ENCODE measurements around the gene SOX1. TPM values are rescaled to one million over a fixed set of nuclear protein-coding genes. Genes with fewer than 3 reads are reported as not detected.

SOX1 gene
- total and polyA plus RNA-seq, 2 experiments from 2014 or later, result 0.11 TPM; not detected in 1

DNA sequence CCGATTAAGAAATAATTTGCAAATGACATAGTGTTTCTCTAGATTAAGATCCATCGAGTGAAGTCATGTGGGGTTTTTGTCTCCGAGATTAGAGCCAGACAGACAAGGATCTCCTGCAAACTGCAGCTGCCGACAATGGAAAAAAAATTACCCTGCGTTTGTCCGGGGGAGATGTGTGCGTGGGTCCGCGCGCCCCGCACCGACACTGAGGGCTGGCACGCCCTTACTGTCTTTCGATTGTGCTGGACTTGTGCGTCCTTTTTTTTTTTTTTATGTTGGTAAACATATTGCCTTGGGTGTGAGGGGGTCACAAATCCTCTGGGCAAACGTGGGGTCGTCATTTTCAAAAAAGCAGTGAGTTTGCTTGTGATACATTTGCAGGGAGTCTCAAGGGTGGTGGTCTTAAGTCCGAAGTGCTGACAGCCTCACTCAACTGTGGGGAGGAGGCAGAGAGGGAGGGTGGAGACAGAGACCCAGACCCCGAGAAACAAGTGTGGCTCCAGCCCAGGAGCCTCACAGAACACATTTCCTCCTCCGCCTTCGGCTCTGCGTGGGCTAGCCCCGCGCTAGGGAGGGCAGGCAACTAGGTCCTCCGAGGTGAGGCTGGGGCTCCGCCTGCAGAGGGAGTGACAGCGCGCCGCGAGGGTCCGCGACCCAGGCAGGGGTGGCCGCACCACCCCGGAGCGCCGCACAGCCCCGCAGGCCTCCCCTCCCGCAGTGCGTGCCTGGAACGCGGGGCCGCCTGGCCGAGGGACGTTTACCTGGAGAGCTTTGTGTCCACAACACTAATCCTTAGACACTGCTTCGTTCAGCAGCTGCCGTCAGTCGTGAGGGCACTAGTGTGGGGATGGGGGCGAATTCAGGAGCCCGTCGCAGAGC lies 11.7 kb upstream of the SOX1 start:
- H3K79me2 ChIP-seq, result no peaks in the 10 kb centered on the region
- 5% methylated on average over 49 of the region's 50 CpGs for WGBS (ENCODE audit: low lambda C conversion rate, missing lambda C conversion rate)
- TF ChIP-seq EZH2phosphoT487 (IDR thresholded peaks at IDR 0.05; ENCODE audit: low read depth, severe bottlenecking, unreplicated experiment), result peak; percentile 87
- TF ChIP-seq, protein P1, sequence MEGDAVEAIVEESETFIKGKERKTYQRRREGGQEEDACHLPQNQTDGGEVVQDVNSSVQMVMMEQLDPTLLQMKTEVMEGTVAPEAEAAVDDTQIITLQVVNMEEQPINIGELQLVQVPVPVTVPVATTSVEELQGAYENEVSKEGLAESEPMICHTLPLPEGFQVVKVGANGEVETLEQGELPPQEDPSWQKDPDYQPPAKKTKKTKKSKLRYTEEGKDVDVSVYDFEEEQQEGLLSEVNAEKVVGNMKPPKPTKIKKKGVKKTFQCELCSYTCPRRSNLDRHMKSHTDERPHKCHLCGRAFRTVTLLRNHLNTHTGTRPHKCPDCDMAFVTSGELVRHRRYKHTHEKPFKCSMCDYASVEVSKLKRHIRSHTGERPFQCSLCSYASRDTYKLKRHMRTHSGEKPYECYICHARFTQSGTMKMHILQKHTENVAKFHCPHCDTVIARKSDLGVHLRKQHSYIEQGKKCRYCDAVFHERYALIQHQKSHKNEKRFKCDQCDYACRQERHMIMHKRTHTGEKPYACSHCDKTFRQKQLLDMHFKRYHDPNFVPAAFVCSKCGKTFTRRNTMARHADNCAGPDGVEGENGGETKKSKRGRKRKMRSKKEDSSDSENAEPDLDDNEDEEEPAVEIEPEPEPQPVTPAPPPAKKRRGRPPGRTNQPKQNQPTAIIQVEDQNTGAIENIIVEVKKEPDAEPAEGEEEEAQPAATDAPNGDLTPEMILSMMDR (IDR thresholded peaks at IDR 0.05; ENCODE audit: poor library complexity), result no peak
- TF ChIP-seq EZH2 (IDR thresholded peaks at IDR 0.05; ENCODE audit: borderline replicate concordance), result peak; percentile 87
- no peak overlapping the region for H3K4me3 ChIP-seq
- H3K4me2 ChIP-seq, result no peak overlapping the region
- no peak for DNase-seq (ENCODE audit: low spot score)
- no peak overlapping the region for H2AFZ ChIP-seq
- no peak overlapping the region for H3K27ac ChIP-seq
- no peaks in the 10 kb centered on the region for H3K36me3 ChIP-seq (replicated peaks; ENCODE audit: insufficient read depth, low read depth)
- no peaks in the 10 kb centered on the region for H4K20me1 ChIP-seq (ENCODE audit: insufficient read depth, poor library complexity, severe bottlenecking)
- no peaks in the 10 kb centered on the region for H3K4me1 ChIP-seq (ENCODE audit: insufficient read depth)
- no peaks in the 10 kb centered on the region for H3K9me2 ChIP-seq (replicated peaks; ENCODE audit: insufficient read depth)
- no peaks in the 10 kb centered on the region for H3K9me3 ChIP-seq (ENCODE audit: low read depth)
- peaks cover 100% of the 10 kb centered on the region for H3K27me3 ChIP-seq

DNA sequence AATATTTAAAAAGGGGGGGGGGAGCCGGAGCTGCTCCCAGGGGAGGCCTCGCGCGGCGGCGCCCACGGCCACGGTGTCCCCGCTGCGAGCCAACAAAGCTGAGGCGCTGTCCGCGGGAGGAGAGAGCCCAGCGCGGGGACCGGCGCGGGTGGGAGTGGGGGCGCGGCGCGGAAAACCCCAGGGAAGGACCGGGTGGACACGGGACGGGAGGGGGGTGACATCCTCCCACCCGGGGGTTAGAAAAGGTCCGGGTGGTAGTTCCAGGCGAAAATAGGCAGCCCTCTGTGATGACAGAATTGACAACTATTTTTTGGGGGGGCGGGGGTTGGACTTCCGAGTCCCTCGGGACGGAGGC lies 11.1 kb upstream of the SOX1 start:
- DNase-seq (ENCODE audit: low spot score), result no peak
- no peak overlapping the region for H3K27ac ChIP-seq
- H3K79me2 ChIP-seq, result no peaks in the 10 kb centered on the region
- no peak overlapping the region for H2AFZ ChIP-seq
- H3K4me1 ChIP-seq (ENCODE audit: insufficient read depth), result no peaks in the 10 kb centered on the region
- no peaks in the 10 kb centered on the region for H3K9me2 ChIP-seq (replicated peaks; ENCODE audit: insufficient read depth)
- no peak for TF ChIP-seq EZH2 (IDR thresholded peaks at IDR 0.05; ENCODE audit: borderline replicate concordance)
- no peak for TF ChIP-seq EZH2phosphoT487 (IDR thresholded peaks at IDR 0.05; ENCODE audit: low read depth, severe bottlenecking, unreplicated experiment)
- TF ChIP-seq, protein P1 (IDR thresholded peaks at IDR 0.05; ENCODE audit: poor library complexity), result no peak
- peaks cover 100% of the 10 kb centered on the region for H3K27me3 ChIP-seq
- no peaks in the 10 kb centered on the region for H4K20me1 ChIP-seq (ENCODE audit: insufficient read depth, poor library complexity, severe bottlenecking)
- H3K9me3 ChIP-seq (ENCODE audit: low read depth), result no peaks in the 10 kb centered on the region
- no peak overlapping the region for H3K4me2 ChIP-seq
- no peak overlapping the region for H3K4me3 ChIP-seq
- H3K36me3 ChIP-seq (replicated peaks; ENCODE audit: insufficient read depth, low read depth), result no peaks in the 10 kb centered on the region
- WGBS (ENCODE audit: low lambda C conversion rate, missing lambda C conversion rate), result 0% methylated on average over 9 of the region's 32 CpGs

GRCh38 chr13:112056284-112056727 lies 10.6 kb upstream of the SOX1 start:
- Histone ChIP-seq H3K79me2 (no peaks in the 10 kb centered on the region), H3K9me2 (replicated peaks; ENCODE audit: insufficient read depth) (no peaks in the 10 kb centered on the region), H3K4me1 (ENCODE audit: insufficient read depth) (no peaks in the 10 kb centered on the region), H4K20me1 (ENCODE audit: insufficient read depth, poor library complexity, severe bottlenecking) (no peaks in the 10 kb centered on the region), H3K36me3 (replicated peaks; ENCODE audit: insufficient read depth, low read depth) (no peaks in the 10 kb centered on the region), H3K4me2 (peak overlapping the region; percentile 11), H3K4me3 (no peak overlapping the region), H3K9me3 (ENCODE audit: low read depth) (no peaks in the 10 kb centered on the region), H3K27ac (no peak overlapping the region), H3K27me3 (peaks cover 100% of the 10 kb centered on the region), H2AFZ (no peak overlapping the region)
- DNase-seq (ENCODE audit: low spot score), result no peak
- WGBS (ENCODE audit: low lambda C conversion rate, missing lambda C conversion rate), result 4% methylated on average over 12 of the region's 32 CpGs
- TF ChIP-seq, protein P1 (IDR thresholded peaks at IDR 0.05; ENCODE audit: poor library complexity), result no peak
- TF ChIP-seq EZH2phosphoT487 (IDR thresholded peaks at IDR 0.05; ENCODE audit: low read depth, severe bottlenecking, unreplicated experiment) (peak; percentile 26), EZH2 (IDR thresholded peaks at IDR 0.05; ENCODE audit: borderline replicate concordance) (no peak)

All from hepatocyte (in vitro differentiated cells).